GM12891 (cell line): ENCODE results near the gene YIPF7.

Experiments used
- PAX5 ChIP-seq: IDR thresholded peaks from 2 replicates; pipeline ENCODE4 v1.6.1; 2011; ENCODE audit warnings: low read length, moderate library complexity, mild to moderate bottlenecking; ENCODE audit not compliant: insufficient read depth, severe bottlenecking
- POLR2A ChIP-seq: IDR thresholded peaks from 2 replicates; pipeline ENCODE4 v1.6.1; 2011; ENCODE audit warnings: low read depth, low read length, control low read depth
- POLR2AphosphoS5 ChIP-seq: IDR thresholded peaks from 2 replicates; pipeline ENCODE4 v1.6.1; 2011; ENCODE audit warnings: low read depth, low read length, control low read depth

- TF ChIP-seq POLR2AphosphoS5 (no peak), PAX5 (no peak), POLR2A (no peak)
These were observed 577 bp upstream of the YIPF7 start for GRCh38 chr4:44652002-44652401.
